ENCODE data around the gene CLEC4A. TPM values are rescaled to one million over a fixed set of nuclear protein-coding genes. Genes with fewer than 3 reads are reported as not detected.
"Not testable (repeated sequence)": the region's sequence is repeated elsewhere in the genome, so short reads cannot be mapped to it uniquely, and the experiment has no call there.

The CLEC4A gene
- total RNA-seq, 2 experiments from 2014 or later: 0.39 to 1.0 TPM

DNA sequence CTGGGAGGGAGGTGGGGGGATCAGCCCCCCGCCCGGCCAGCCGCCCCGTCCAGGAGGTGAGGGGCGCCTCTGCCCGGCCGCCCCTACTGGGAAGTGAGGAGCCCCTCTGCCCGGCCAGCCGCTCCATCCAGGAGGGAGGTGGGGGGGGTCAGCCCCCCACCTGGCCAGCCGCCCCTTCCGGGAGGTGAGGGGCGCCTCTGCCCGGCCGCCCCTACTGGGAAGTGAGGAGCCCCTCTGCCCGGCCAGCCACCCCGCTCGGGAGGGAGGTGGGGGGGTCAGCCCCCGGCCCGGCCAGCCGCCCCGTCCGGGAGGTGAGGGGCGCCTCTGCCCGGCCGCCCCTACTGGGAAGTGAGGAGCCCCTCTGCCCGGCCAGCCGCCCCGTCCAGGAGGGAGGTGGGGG is 60.8 kb downstream of the CLEC4A start:
- H3K36me3 ChIP-seq (ENCODE audit: insufficient read depth, low read length); H3K27me3 Mint-ChIP-seq; H3K36me3 Mint-ChIP-seq (ENCODE audit: low read depth); ATAC-seq (ENCODE audit: poor library complexity); CTCF ChIA-PET; H3K4me3 ChIP-seq (ENCODE audit: low read length); H3K4me1 ChIP-seq (ENCODE audit: insufficient read depth, low read length); H3K9me3 ChIP-seq (ENCODE audit: control insufficient read depth in 1 of 2, insufficient read depth in 1 of 2, low read length in 2 of 2); H3K27ac ChIP-seq (ENCODE audit: low read depth in 1 of 2, low read length in 2 of 2); POLR2A ChIA-PET; H3K9me3 Mint-ChIP-seq; H3K4me3 Mint-ChIP-seq; H3K27ac Mint-ChIP-seq; H3K27me3 ChIP-seq (ENCODE audit: control insufficient read depth in 1 of 2, insufficient read depth in 2 of 2, low read length in 2 of 2); DNase-seq: not testable (repeated sequence)
- intact Hi-C loops (cut with DNase I, micrococcal nuclease): loop anchor here in 1 of 2 experiments (5.0 kb wide), 2 partner anchors 48 to 77 kb away; no protein-coding TSS in a partner anchor
- H3K4me1 Mint-ChIP-seq (ENCODE audit: low read depth): peaks cover 21% of the 10 kb centered on the region

DNA sequence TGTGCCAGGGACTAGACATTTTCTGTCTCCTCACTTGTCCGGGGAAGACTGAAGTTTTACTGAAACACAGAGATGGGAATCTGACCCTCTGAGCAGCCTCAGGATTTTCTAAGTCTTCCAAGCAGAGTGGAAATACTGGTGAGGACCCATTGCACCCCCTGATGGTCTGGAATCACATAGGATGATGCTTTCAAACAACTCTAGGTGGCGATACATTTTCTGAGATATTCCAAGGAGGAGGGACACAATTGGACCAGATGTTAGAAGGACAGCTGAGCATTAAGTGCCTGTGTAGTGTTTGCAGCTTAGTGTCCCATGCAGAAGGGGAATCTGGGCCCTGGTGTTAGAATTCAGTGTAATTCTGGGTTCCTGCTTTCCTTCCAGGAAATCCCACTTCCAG is 64.7 kb downstream of the CLEC4A start:
- H3K9me3 ChIP-seq (ENCODE audit: control insufficient read depth in 1 of 2, insufficient read depth in 1 of 2, low read length in 2 of 2); H3K4me3 Mint-ChIP-seq; POLR2A ChIA-PET; H3K36me3 Mint-ChIP-seq (ENCODE audit: low read depth); H3K27ac Mint-ChIP-seq; CTCF ChIA-PET; H3K4me1 ChIP-seq (ENCODE audit: insufficient read depth, low read length); H3K36me3 ChIP-seq (ENCODE audit: insufficient read depth, low read length); ATAC-seq (ENCODE audit: poor library complexity); H3K27me3 Mint-ChIP-seq; H3K27ac ChIP-seq (ENCODE audit: low read depth in 1 of 2, low read length in 2 of 2); H3K9me3 Mint-ChIP-seq; intact Hi-C loops (cut with DNase I, micrococcal nuclease); H3K27me3 ChIP-seq (ENCODE audit: control insufficient read depth in 1 of 2, insufficient read depth in 2 of 2, low read length in 2 of 2); DNase-seq; H3K4me1 Mint-ChIP-seq (ENCODE audit: low read depth); H3K4me3 ChIP-seq (ENCODE audit: low read length): not testable (repeated sequence)

Other genes with a start within 250 kb of the CLEC4A start
- 100 to 1,000 TPM; 929 to 939 TPM for gene SLC2A3, start 187.4 kb upstream of the CLEC4A start, total RNA-seq
- 10 to 100 TPM; 36.3 to 38.5 TPM for gene FOXJ2, start 90.9 kb upstream of the CLEC4A start, total RNA-seq
- gene C3AR1, start 57.3 kb upstream of the CLEC4A start, total RNA-seq: 1 to 10 TPM; 1.4 TPM
- gene NECAP1, start 41.3 kb upstream of the CLEC4A start, total RNA-seq: 100 to 1,000 TPM; 119 to 121 TPM
- gene ZNF705A, start 33.4 kb downstream of the CLEC4A start, total RNA-seq: under 1 TPM in 1 of 2 experiments, not detected in 1; 0.08 TPM
- gene FAM90A1, start 104.0 kb downstream of the CLEC4A start, total RNA-seq: under 1 TPM; 0.30 to 0.47 TPM